HUES48 (cell line): ENCODE data around the gene SYT5.
"Not testable (repeated sequence)": the region's sequence is repeated elsewhere in the genome, so short reads cannot be mapped to it uniquely, and the experiment has no call there.

Experiments
- H3K27ac ChIP-seq: one replicate; pipeline ENCODE4 v1.7.0; 2013; ENCODE audit warnings: low read depth, low read length, inconsistent platforms
- H3K27me3 ChIP-seq: 2 replicates; pipeline ENCODE4 v1.6.1; 2013; ENCODE audit warnings: mild to moderate bottlenecking, low read length; ENCODE audit not compliant: control insufficient read depth, insufficient read depth
- H3K36me3 ChIP-seq: 2 replicates; pipeline ENCODE4 v1.6.1; 2013; ENCODE audit warnings: low read length; ENCODE audit not compliant: control insufficient read depth, insufficient read depth
- H3K4me1 ChIP-seq: 2 replicates; pipeline ENCODE4 v1.6.1; 2013; ENCODE audit warnings: mild to moderate bottlenecking, low read length; ENCODE audit not compliant: control insufficient read depth, insufficient read depth
- H3K4me3 ChIP-seq: 2 replicates; pipeline ENCODE4 v1.5.1; 2013; ENCODE audit warnings: mild to moderate bottlenecking, low read depth, low read length
- H3K9ac ChIP-seq: 2 replicates; pipeline ENCODE4 v1.6.1; 2013; ENCODE audit warnings: mild to moderate bottlenecking, low read depth, low read length, moderate library complexity
- H3K9me3 ChIP-seq: 2 replicates; pipeline ENCODE4 v1.6.1; 2013; ENCODE audit warnings: low read length; ENCODE audit not compliant: control insufficient read depth, insufficient read depth

Gene SYT5

DNA sequence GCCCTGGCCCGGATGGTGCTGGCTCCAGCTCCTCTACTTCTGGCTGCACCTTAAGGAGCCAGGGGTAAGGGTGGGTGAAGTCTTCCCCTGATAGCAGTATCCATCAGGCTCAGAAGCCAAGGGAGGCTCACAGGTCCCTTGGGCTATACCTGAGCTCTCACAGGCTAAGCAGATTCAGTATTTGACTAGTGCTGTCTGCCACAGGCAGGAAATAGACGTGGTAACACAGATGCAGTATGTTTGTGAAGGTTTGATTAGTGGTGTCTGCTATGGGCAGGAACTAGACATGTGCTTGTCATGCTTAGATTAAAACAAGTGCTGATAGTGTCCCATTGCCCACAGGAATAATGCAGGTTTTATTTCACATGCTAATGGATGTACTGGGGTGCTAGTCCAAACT is 4.0 kb downstream of the SYT5 start:
- H3K9ac ChIP-seq: no peak overlapping the region
- no peak overlapping the region for H3K4me3 ChIP-seq
- H3K9me3 ChIP-seq: no peaks in the 10 kb centered on the region
- H3K36me3 ChIP-seq: no peaks in the 10 kb centered on the region
- H3K27ac ChIP-seq: no peak overlapping the region
- peaks cover 13% of the 10 kb centered on the region; the same call in 1 of the 2 replicates for H3K4me1 ChIP-seq
- H3K27me3 ChIP-seq: peaks cover 63% of the 10 kb centered on the region

- no peak overlapping the region for H3K27ac ChIP-seq
- H3K4me1 ChIP-seq: peaks cover 13% of the 10 kb centered on the region; the same call in 1 of the 2 replicates
- no peak overlapping the region for H3K4me3 ChIP-seq
- peaks cover 63% of the 10 kb centered on the region for H3K27me3 ChIP-seq
- no peaks in the 10 kb centered on the region for H3K9me3 ChIP-seq
- no peak overlapping the region for H3K9ac ChIP-seq
- H3K36me3 ChIP-seq: no peaks in the 10 kb centered on the region
Observed at GRCh38 chr19:55175117-55175867, 4.8 kb downstream of the SYT5 start.

GRCh38 chr19:55174425-55175116 is 5.5 kb downstream of the SYT5 start:
- Histone ChIP-seq H3K27ac (no peak overlapping the region), H3K36me3 (no peaks in the 10 kb centered on the region), H3K9ac (no peak overlapping the region), H3K4me3 (peak overlapping the region; percentile 72; the same call in 1 of the 2 replicates), H3K4me1 (peaks cover 12% of the 10 kb centered on the region; the same call in 1 of the 2 replicates), H3K27me3 (peaks cover 65% of the 10 kb centered on the region), H3K9me3 (no peaks in the 10 kb centered on the region)

DNA sequence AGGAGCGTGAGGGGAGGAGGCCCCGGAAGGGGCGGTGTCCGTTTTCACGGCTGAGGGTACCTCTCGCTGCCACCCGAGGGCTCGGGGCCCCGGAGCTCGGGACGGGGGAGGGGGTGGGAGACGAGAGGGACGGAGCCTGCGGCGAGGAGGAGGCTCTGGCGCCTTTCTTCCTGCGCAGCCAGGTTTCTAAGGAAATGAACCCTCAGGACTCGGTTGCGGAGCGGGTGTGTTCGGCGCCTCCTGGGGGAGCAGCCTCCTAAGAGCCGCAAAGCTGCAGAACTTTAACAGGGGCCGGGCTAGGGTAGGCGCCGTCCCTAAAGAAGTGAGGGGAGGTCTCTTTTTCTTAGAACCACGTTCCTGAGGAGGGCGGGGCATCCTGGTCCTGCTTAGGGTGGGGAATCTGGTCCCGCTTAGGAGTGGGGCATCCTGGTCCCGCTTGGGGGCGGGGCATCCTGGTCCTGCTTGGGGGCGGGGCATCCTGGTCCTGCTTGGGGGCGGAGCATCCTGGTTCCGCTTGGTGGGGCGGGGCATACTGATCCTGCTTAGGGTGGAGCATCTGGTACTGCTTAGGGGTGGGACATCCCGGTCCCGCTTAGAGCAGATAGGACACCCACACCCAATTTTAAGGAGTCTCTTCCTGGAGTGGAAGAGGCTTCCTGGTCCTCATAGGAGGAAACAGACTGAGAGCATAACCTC is 6.2 kb downstream of the SYT5 start:
- peaks cover 9% of the 10 kb centered on the region; the same call in 1 of the 2 replicates for H3K4me1 ChIP-seq
- no peaks in the 10 kb centered on the region for H3K9me3 ChIP-seq
- peaks cover 62% of the 10 kb centered on the region for H3K27me3 ChIP-seq
- H3K36me3 ChIP-seq: no peaks in the 10 kb centered on the region
- no peak overlapping the region for H3K9ac ChIP-seq
- H3K27ac ChIP-seq: no peak overlapping the region
- peak overlapping the region; percentile 72 for H3K4me3 ChIP-seq

GRCh38 chr19:55173186-55173713 is 6.8 kb downstream of the SYT5 start:
- Histone ChIP-seq H3K4me3 (peak overlapping the region; percentile 72), H3K27ac (no peak overlapping the region), H3K9ac (no peak overlapping the region), H3K27me3 (peaks cover 62% of the 10 kb centered on the region), H3K9me3 (no peaks in the 10 kb centered on the region), H3K4me1 (peaks cover 9% of the 10 kb centered on the region; the same call in 1 of the 2 replicates), H3K36me3 (no peaks in the 10 kb centered on the region)

- H3K27me3 ChIP-seq: peaks cover 63% of the 10 kb centered on the region
- peaks cover 9% of the 10 kb centered on the region; the same call in 1 of the 2 replicates for H3K4me1 ChIP-seq
- no peak overlapping the region for H3K9ac ChIP-seq
- H3K4me3 ChIP-seq: peak overlapping the region; percentile 72
- no peaks in the 10 kb centered on the region for H3K36me3 ChIP-seq
- no peak overlapping the region for H3K27ac ChIP-seq
- no peaks in the 10 kb centered on the region for H3K9me3 ChIP-seq
Observed at GRCh38 chr19:55172741-55173140, 7.3 kb downstream of the SYT5 start.

- peaks cover 66% of the 10 kb centered on the region for H3K27me3 ChIP-seq
Observed at GRCh38 chr19:55172318-55172717, 7.8 kb downstream of the SYT5 start.

GRCh38 chr19:55171440-55171839 is 8.6 kb downstream of the SYT5 start:
- H3K27ac ChIP-seq: no peak overlapping the region
- H3K9ac ChIP-seq: no peak overlapping the region
- H3K4me3 ChIP-seq: no peak overlapping the region
- H3K27me3 ChIP-seq: peaks cover 61% of the 10 kb centered on the region
- H3K4me1 ChIP-seq: peaks cover 12% of the 10 kb centered on the region; the same call in 1 of the 2 replicates
- H3K36me3 ChIP-seq: no peaks in the 10 kb centered on the region
- H3K9me3 ChIP-seq: no peaks in the 10 kb centered on the region

More at GRCh38 chr19:55172318-55172717, 7.8 kb downstream of the SYT5 start:
- peak overlapping the region; percentile 72; the same call in 1 of the 2 replicates for H3K4me3 ChIP-seq
- not testable (repeated sequence) for H3K36me3 ChIP-seq, H3K27ac ChIP-seq, H3K9me3 ChIP-seq, H3K4me1 ChIP-seq, H3K9ac ChIP-seq

DNA sequence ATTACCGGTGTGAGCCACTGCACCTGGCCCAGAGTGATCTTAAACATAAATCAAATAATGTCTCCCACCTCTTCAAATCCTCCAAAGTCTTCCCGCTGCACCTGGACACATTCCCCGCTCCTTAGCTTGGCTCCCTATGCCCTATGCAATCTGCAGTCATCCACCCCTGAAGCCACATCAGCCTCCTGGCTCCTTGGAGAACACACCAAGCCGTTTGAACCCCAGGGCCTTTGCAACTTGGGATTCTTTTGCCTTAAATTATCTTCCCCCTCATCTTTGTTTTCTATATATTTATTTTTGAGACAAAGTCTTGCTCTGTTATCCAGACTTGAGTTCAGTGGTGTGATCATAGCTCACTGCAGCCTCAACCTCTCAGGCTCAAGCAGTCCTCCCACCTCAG is 11.0 kb downstream of the SYT5 start:
- no peaks in the 10 kb centered on the region for H3K36me3 ChIP-seq
- H3K27me3 ChIP-seq: peaks cover 42% of the 10 kb centered on the region

DNA sequence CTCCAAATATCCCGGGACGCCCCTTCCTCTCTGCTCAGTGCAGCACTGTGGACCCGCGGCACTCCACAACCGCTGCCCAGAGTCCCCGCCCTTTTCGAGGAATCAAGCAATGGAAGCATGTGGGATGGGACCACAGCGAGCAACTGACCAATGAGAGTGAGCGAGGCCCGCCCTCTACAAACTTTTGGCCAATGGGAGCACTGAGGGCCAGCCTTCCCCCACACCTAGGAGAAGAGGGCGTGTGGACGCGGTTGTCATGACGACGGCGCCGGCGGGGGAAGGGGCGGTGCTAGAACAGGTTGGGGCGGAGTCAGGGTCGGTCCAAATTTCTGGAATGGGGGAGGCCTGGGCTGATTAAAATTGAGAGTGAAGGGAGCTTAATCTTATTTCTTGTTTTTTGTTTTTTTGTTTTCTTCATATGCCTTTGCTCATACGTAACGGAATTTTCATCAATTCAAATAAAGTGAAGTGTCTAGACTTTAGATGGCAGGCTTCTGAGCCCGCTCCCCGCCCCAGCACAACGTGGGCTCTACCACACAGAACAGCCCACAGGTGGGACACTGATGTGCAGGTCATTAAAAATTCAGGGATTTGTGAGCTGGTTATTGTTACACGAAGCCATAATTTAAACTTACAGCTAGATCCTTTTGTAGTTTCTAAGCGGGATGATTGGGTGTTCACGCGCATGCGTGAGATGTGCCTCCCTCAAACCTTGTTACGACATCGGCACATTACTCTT is 13.4 kb downstream of the SYT5 start, which contains the start of gene DNAAF3:
TSS of gene DNAAF3 (minus strand) at position 84 of the 739 bp plus-strand sequence. CDS start 200 bp downstream, outside the sequence.
- H3K4me3 ChIP-seq: peak within 1 kb of the TSS; percentile 65
- H3K9me3 ChIP-seq: no peaks in the 10 kb centered on the region
- peak within 1 kb of the TSS; percentile 73 for H3K27ac ChIP-seq
- H3K4me1 ChIP-seq: peaks cover 4% of the 10 kb centered on the region; the same call in 1 of the 2 replicates
- H3K27me3 ChIP-seq: peaks cover 32% of the 10 kb centered on the region
- no peaks in the 10 kb centered on the region for H3K36me3 ChIP-seq
- peak within 1 kb of the TSS; percentile 77 for H3K9ac ChIP-seq

More for the DNA sequence above, 11.0 kb downstream of the SYT5 start:
- H3K27ac ChIP-seq: no peak overlapping the region
- H3K9ac ChIP-seq: no peak overlapping the region
- H3K4me1 ChIP-seq: peaks cover 10% of the 10 kb centered on the region; the same call in 1 of the 2 replicates
- H3K4me3 ChIP-seq: no peak overlapping the region
- H3K9me3 ChIP-seq: no peaks in the 10 kb centered on the region
